GM21423 (cell line): Measurements from ENCODE around the gene CPT1A.

ENCODE experiments used
- ATAC-seq: cut with Tn5 transposase; IDR thresholded peaks from one replicate; pipeline ENCODE4 v1.9.1; 2021; ENCODE audit warnings: mild to moderate bottlenecking, moderate library complexity; ENCODE audit not compliant: unreplicated experiment

The CPT1A gene

DNA sequence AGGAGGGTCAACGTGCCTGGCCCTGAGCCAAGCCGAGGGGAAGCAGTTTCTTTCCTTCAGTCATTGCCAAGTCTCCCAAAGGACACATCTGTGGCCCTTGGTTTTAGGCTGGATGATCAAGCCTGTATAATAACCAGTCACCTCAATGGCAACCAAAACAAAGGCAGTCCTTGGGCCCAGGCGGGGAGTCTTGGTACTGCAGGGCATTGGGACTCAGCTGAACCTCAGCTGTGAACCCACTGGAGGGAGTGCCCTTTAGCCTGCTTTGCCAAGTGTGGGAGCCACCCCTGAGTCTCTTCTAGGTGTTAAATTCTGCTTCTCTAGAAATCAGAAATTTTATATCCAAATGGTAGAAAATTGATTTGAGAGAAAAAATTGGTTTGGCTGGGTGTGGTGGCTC, 36.9 kb downstream of the CPT1A start:
- no peak for ATAC-seq

DNA sequence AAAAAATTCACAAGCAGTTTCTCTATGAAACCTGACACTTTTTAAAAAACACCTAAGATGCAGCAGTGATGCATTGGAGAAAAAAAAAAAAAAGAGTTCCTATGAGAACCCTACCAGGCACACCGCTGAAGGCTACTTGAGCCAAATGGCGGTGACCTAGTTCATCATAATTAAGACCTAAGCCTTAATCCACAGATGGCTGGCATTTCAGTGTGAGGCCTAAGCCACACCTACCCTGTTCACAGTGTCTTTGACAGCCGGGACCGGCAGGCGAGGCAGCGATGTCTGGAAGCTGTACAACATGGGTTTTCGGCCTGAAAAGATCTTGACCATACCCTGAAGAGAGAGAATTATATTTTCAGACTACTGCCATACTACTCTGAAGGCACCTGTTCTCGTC, 38.0 kb downstream of the CPT1A start:
- no peak for ATAC-seq

DNA sequence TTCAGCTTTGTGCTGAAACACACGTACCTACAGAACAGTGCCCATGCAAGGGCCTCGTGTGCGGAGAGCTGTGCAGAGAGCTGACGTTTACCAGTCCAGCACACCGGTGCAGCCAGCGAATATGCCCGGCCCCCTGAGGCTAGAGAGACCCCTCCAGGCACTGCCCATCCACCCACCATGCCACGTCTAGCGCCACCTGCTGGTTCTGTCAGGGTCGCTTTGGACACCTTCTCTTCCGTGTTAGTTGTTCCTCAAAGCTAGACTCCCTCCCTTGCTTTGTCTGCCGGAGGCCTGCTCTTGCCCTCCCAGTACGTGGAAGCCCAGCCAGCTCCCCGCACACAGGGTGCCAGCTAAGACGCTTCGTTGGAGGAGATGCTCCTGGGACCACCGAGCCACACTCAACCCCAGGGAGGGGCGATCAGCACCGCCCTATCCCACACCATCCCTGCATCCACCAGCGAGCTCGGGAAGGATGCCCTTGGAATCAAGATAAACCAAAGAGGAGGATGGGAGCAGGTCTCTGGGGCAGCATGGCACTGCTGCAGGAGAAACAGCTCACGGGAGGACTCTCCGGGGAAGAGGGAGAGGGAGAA, 43.4 kb downstream of the CPT1A start:
- ATAC-seq = no peak

DNA sequence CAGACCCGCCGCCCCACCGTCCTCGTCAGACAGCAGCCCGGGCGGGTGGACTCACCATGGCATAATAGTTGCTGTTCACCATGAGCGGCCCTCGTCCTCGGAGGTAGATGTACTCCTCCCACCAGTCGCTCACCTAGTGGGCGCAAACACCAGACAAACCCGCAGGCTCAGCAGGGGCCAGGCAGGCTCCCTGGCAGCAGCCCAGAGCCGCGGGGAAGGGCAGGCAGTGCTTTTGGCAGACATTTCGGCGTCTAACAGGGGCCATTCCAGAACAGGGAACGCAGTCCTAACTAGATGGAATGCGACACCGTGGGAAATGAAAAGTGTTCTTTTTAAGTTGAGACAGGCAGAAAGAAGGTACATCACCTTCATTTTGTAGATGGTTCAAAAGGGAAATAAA, 44.9 kb downstream of the CPT1A start:
- no peak for ATAC-seq

DNA sequence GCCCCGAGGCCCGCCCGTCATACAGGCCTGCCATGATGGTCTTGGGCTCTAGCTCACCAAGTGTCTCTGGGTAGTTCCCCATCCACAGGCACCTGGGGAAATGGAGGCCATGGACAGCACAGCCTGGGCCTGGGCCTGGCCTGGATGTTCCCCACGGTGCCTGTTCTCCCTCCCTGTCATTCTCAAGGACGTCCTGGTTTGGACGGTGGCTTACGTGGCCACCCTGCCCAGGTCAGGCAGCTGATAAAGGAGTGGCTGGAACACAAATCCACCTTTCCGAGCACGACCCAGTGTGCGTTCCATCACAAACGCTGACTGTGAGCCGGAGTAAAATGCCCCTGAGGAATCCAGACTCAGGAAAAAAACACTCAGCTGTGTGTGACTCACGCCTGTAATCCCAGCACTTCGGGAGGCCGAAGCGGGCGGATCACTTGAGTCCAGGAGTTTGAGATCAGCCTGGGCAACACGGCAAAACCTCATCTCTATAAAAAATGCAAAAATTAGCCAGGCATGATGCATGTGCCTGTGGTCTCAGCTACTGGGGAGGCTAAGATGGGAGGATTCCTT, 49.2 kb downstream of the CPT1A start:
- no peak for ATAC-seq

DNA sequence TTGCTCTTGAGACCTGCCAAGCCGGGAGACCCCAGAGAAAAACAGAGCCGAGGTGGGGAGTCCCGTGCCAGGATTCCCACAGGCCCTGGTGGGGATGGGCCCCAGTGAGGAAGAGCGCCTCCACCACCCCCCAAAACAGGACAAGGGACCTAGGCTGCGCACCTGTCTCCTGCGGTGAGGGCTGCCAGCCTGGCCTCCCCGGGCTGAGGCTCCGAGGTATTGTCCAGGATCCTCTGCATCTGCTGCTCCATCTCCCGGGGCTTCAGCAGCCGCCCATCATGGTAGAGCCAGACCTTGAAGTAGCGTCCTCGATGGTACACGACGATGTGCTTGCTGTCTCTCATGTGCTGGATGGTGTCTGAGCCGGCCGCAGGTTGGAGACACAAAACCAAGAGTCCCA, 57.1 kb downstream of the CPT1A start:
- no peak for ATAC-seq

DNA sequence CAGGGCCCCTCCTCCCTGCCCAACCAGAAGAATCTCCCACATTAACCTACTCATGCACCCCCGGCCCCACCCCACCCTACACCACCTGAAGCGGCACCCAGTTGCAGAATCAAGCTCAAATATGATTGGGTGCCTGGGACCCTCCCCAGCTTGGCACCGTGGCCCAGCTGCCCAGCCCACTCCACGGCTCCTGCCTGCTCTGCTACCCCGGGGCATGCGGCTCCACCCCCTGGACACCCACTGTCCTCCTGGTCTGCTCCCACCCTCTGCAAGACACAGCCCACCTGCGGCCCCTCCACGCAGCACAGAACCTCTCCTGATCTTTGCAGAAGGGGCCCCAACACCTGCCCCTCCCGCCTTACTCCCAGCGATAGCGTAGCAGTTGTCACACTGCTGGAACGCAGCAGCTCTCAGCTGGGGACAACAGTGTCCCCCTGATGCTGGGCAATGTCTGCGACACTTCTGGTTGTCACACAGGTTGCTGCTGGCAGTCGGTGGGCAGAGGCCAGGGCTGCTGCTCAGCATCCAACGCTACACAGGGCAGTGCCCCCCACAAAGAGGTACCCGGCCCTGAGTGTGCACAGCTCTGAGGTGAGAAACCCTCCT, 58.4 kb downstream of the CPT1A start:
- no peak for ATAC-seq

DNA sequence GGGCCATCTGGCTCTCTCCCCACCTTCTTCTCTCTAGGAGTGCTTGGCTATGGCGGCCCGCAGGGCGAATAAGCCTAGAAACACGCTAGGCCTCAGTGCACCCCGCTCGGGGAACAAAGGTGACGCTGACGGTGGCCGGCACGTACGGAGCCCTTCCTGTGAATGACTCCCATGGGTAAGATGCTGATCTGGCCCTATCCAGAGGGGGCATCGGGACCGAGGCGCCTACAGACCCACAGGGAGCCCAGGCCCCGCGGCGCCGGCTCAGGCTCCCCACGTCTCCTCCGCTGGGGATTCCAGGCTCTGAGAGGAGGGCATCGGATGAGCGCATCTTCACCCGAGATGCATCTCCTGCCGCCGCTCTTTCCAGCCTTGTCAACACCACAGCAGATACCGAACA, 59.0 kb downstream of the CPT1A start:
- no peak for ATAC-seq

DNA sequence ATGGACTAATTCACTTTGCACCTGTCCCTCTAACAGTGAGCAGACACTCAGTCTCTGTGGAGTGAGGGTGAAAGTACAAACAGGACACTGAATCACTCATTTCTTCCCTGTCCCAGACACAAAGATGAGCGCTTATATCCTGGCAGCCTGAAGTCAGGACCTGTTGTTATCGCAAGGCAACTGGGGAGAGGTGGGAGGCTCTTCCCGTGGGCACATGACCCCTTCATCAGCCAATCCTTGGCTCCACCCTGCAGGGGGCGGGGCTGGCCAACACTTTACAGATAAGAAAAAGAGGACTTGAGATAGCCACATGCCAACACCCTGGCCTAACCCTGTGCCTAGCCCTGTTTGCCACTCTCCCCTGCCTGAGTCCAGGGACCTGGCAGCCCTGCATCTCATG, 60.9 kb downstream of the CPT1A start:
- ATAC-seq = no peak

DNA sequence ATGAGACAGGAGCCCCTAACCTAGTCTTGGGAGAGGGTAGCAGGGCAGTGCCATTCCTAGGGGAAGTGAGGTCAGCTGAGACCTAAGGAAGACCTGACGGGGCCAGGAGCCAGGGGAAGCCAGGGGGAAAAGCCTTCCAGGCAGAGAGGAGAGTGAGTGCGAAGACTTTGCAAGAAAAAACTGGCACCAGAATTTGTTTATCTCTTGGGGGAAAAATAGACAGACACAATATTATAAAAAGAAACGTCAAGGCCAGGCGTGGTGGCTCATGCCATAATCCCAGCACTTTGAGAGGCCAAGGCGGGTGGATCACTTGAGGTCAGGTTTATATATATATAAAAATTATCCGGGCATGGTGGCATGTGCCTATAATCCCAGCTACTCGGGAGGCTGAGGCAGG, 63.5 kb downstream of the CPT1A start:
- no peak for ATAC-seq

DNA sequence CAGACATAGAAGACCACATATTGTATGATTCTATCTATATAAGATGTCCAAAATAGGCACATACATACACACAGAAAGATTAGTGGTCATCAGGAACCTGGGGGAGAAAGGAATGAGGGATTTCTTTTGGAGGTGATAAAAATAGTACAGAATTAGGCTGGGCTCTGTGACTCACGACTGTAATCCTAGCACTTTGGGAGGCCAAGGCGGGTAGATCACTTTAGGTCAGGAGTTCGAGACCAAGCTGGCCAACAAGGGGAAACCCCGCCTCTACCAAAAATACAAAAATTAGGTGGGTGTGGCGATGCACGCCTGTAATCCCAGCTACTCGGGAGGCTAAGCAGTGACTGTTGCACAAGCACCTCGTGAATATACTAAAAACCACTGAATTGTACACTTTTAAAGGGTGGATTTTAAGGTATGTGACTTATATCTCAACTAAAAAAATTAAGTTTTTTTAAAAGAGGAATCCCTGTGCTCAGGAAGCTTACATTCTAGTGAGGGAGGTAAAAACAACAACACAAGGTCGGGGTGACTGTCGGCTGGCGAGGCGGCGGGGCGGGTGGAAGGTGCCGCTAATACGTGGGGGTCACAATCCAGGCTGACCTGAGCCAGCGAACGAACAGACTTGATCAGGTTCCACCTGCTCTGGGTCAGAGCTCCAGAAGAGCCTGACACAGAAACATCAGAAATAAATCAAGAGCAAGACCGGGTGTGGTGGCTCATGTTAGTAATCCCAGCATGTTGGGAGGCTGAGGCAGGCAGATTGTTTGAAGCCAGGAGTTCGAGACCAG, 65.1 kb downstream of the CPT1A start:
- ATAC-seq = no peak

DNA sequence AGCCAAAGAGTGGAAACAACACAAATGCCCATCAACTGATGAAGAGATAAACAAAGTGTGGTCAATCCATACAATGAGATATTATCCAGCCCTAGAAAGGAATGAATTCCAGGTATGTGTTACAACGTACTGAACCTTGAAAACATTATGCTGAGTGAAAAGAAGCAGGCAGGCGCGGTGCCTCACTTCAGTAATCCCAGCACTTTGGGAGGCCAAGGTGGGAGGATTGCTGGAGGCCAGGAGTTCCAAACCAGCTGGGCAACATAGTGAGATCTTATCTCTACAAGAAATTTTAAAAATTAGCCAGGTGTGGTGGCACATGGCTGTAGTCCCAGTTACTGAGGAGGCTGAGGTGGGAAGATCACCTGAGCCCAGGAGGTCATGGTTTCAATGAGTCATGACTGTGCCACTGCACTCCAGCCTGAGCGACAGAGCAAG, 65.7 kb downstream of the CPT1A start:
- ATAC-seq = no peak

DNA sequence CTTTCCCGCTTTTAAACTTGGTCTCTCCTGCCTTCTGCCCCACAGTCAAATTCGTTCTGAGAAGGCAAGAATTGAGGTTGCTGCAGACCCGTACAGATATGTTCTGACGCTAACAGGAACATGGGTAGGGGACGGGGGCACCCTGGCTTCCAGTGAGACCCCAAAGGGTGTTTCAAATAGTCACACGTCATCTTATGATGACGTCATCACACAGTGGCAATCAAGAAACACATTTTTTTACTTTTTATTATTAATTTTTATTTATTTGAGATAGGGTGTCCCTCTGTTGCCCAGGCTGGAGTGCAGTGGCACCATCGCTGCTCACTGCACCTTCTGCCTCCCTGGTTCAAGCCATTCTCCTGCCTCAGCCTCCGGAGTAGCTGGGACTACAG, 67.5 kb downstream of the CPT1A start:
- ATAC-seq = no peak

DNA sequence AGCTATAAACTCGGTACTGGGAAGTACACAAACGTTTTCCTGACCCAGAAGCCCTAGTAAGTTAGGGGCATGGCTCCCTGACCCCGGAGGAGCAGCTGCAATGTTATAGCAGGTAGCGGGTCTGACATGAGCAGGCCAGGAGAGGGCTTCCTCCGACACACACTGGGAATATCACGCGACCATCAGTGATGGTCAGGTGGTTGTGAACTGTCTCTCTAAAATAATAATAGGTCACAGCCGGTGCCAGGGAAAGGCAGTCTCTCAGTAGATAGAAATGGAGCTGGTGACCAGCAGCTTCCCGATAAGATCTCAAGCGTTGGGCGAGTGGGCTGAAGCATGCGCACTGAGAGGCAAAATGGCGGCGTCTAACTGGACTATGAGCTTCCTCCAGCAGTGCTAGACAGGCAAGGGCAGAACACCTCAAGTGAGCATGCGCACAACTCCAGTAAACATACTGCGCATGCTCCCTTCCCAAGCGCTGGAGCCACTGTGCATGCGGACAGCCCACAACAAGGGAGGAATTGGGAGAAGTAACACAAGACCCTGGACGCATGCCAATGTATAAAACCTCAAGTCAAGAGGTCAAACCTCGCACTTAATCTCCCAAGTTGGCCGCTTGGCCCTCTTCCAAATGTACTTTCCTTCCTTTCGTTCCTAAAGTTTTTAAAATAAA, 68.1 kb downstream of the CPT1A start:
- no peak for ATAC-seq

DNA sequence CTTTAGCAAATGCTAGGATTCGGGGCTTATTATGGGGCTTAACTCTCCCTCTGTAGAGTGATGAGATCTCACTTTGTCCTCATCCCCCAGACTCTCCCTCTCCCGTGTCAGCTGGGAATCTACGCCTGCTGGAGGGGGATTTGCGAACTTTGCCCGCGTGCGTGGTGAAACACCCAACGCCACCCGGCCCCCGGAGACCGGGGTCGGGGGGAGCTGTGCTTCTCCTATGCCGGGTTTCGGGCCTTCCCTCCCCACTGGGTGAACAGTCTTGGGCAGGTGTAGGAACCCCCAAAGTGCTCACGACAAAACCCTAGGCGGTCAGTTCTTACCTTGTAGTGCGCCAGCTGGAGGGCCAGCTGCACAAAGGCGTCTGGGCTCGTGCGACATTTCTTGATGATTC, 68.8 kb downstream of the CPT1A start:
- no peak for ATAC-seq

DNA sequence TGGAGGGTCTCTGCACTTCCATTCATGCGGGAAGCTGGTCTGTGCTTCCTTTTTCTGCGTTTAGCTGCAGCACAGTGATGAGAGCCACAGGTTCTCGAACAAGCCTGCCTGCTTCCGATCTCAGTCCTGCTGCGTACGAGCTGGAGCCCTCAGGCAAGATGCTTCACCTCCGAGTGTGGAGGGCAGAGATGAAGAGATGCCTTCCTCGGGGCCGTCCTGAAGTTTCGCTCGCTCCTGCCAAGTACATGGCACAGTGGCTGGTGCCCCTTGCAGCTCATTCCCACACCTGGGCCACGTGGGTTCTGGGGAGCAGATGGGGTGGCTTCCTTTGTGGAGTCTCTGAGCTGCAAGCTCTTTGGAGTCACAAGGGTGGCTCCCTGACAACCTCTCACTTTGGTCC, 70.9 kb downstream of the CPT1A start:
- ATAC-seq = no peak

DNA sequence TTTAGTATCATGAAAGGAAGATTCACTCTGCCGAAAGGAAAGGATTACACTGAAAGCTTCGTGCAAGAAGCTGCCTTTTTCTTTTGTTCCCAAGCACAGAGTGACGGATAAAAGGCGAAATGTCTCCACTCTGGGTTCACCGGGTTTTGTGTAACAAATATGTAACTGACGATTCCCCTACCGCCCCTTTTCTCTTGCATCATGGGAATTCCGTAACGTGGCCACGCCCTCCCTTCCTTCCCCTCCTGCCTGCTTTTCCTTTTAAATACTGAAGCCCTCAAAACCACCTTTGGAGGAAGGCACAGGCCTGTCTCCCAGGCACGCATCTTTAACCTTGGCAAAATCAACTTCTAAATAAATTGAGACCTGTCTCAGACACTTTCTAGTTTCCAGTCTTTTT, 74.0 kb downstream of the CPT1A start:
- ATAC-seq = no peak

DNA sequence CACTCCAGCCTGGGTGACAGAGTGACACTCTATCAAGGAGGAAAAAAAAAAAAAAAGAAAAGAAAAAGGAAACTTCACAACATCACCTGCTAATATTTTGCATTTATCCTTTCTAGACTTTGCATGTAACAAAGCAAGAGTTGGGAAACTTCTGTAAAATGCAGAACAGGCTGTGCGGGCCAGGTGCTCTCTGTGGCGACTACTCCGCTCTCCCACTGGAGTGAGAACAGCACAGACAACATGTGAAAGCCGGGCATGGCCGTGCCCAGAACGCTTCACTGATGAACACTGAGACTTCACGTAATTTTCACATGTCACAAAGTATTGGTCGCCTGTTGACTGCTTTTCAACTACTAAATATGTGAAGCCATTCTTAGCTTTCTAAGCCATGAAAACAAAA, 74.9 kb downstream of the CPT1A start:
- ATAC-seq = no peak

DNA sequence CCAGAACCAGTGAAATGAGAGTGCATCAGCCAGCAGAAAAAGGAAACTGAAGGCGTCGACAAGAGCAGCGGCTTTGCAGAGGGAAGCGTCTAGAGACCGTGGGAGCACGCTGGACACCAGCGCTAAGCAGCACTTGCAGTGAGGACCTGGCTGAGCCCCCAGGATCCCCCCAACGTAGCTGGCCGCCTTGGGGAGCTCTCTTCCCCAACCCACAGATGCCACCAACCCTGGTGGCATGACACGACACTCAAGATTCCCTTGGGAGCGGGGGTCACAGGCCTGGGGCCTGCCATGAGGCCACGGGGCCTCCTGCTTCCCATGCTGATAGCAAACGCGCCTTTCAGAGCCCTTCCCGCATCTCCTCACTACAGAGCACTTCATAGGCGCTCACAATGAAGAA, 77.0 kb downstream of the CPT1A start:
- no peak for ATAC-seq

DNA sequence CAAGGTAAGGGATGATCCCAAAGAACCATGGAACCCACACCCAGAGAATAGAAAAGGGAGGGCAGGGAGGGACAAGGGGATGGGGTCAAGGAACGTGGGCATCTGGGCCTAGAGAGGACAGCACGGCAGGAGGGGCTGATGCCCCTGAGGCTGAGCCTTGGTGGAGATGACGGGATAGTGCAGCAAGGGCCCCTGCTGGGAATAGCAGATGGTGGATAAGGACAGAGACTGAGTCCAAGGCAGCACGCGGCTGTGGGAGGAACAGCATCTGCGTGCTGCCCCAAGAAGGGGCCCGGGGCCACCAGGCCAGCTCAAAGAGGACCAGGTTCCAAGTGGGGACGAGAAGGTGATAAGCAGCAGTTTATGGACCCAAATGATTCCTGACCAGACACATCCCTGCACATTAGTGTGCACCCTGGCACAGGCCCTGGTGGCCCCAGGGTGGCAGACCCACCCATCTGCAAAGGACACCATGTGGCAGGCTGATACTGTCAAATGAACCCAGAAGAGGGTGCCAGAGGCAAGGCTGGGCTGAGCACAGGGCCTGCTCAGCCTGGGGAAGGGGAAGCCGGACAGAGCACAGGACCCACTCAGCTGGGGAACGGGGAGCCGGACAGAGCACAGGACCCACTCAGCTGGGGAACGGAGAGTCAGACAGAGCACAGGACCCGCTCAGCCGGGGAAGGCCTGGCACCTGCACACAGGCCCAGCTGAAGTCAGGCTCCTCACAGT, 77.6 kb downstream of the CPT1A start:
- no peak for ATAC-seq

DNA sequence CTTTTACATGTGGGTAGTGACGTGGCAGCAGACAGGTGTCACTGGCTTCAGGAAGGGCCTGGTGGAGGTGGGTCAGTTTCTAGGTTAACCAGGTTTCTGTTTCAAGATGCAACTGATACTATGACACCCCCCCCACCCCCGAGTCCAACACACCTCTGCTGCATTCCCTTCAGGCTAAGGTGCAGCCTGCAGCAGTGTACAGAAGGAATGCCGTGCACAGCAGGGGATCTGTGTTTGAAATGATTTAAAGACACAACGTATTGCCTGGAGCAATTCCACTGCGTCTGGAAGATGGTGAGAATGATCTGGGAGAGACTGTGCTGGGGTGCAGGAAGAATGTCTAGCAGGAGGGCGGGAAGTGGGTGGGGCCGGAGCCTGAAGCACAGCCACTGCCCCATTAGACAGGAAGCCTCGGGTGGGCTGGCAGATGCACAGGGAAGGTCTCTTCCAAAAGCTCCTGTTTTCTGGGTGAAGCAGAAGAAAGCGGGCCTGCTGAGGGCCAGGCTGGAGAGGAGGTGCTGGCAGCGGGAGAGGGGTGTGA, 78.5 kb downstream of the CPT1A start:
- no peak for ATAC-seq
